Mesenchymal stem cell (in vitro differentiated cells and primary cell): ENCODE measurements around the gene TC2N. TPM values are rescaled to one million over a fixed set of nuclear protein-coding genes. Genes with fewer than 3 reads are reported as not detected.

Experiments
- DNase-seq: peaks from one replicate; pipeline ENCODE4 v3.0.0-alpha.2; 2013
- H2AFZ ChIP-seq: one replicate; pipeline ENCODE4 v1.6.1; 2013; ENCODE audit warnings: low read depth, mild to moderate bottlenecking, control low read depth, inconsistent platforms, low read length, moderate library complexity
- H2AK5ac ChIP-seq: 2 replicates; pipeline ENCODE4 v1.6.1; 2013; ENCODE audit warnings: low read length, moderate library complexity, mild to moderate bottlenecking, inconsistent platforms; ENCODE audit not compliant: severe bottlenecking
- H2BK120ac ChIP-seq: one replicate; pipeline ENCODE4 v1.6.1; 2013; ENCODE audit warnings: low read depth, mild to moderate bottlenecking, inconsistent platforms, low read length, moderate library complexity
- H2BK12ac ChIP-seq, 2 experiments: one replicate each; pipeline ENCODE4 v1.6.1; 2013; ENCODE audit warnings: inconsistent platforms in 2 of 2, low read length in 2 of 2, mild to moderate bottlenecking in 2 of 2, moderate library complexity in 2 of 2, control low read depth in 1 of 2
- H2BK15ac ChIP-seq: one replicate; pipeline ENCODE4 v1.6.1; 2013; ENCODE audit warnings: mild to moderate bottlenecking, low read depth, inconsistent platforms; ENCODE audit not compliant: poor library complexity, severe bottlenecking
- H2BK5ac ChIP-seq: 2 replicates; pipeline ENCODE4 v1.6.1; 2013; ENCODE audit warnings: low read depth, mild to moderate bottlenecking, low read length, control low read depth, inconsistent platforms; ENCODE audit not compliant: poor library complexity, severe bottlenecking
- H3K14ac ChIP-seq, 2 experiments: one replicate each; pipeline ENCODE4 v1.6.1; 2013; ENCODE audit warnings: inconsistent platforms in 2 of 2, low read length in 2 of 2, control low read depth in 1 of 2, mild to moderate bottlenecking in 1 of 2, moderate library complexity in 1 of 2
- H3K18ac ChIP-seq, 2 experiments: one replicate each; pipeline ENCODE4 v1.6.1; 2013; ENCODE audit warnings: inconsistent platforms in 2 of 2, low read length in 2 of 2, control low read depth in 1 of 2, low read depth in 1 of 2, mild to moderate bottlenecking in 1 of 2
- H3K23ac ChIP-seq, 2 experiments: one replicate each; pipeline ENCODE4 v1.6.1; 2013; ENCODE audit warnings: inconsistent platforms in 2 of 2, low read length in 2 of 2, mild to moderate bottlenecking in 2 of 2, moderate library complexity in 2 of 2, control low read depth in 1 of 2
- H3K27ac ChIP-seq: 2 replicates; pipeline ENCODE4 v1.5.1; 2013; ENCODE audit warnings: mild to moderate bottlenecking, moderate library complexity, low read length, control low read depth, inconsistent platforms; ENCODE audit not compliant: poor library complexity, severe bottlenecking
- H3K27me3 ChIP-seq, 2 experiments: 2 replicates each; pipeline versions ENCODE4 v1.6.1 to v1.7.0; 2013; ENCODE audit warnings: low read length in 2 of 2, mild to moderate bottlenecking in 2 of 2, moderate library complexity in 2 of 2, control low read depth in 1 of 2, inconsistent platforms in 1 of 2; ENCODE audit not compliant: control insufficient read depth in 1 of 2, insufficient read depth in 1 of 2
- H3K36me3 ChIP-seq, 2 experiments: 2 replicates each; pipeline versions ENCODE4 v1.6.1 to v1.7.0; 2013; ENCODE audit warnings: low read length in 2 of 2, control low read depth in 1 of 2, inconsistent platforms in 1 of 2, low read depth in 1 of 2, mild to moderate bottlenecking in 1 of 2; ENCODE audit not compliant: insufficient read depth in 2 of 2, control insufficient read depth in 1 of 2
- H3K4ac ChIP-seq, 2 experiments: one replicate each; pipeline ENCODE4 v1.6.1; 2013; ENCODE audit warnings: inconsistent platforms in 2 of 2, low read length in 2 of 2, mild to moderate bottlenecking in 2 of 2, moderate library complexity in 2 of 2, control low read depth in 1 of 2, low read depth in 1 of 2
- H3K4me1 ChIP-seq: 2 replicates; pipeline ENCODE4 v1.6.1; 2013; ENCODE audit warnings: low read depth, low read length, control low read depth; ENCODE audit not compliant: control insufficient read depth, insufficient read depth
- H3K4me2 ChIP-seq: 2 replicates; pipeline ENCODE4 v1.6.1; 2013; ENCODE audit warnings: low read length, mild to moderate bottlenecking, inconsistent platforms; ENCODE audit not compliant: poor library complexity, severe bottlenecking
- H3K4me3 ChIP-seq, 2 experiments: 2 replicates each; pipeline versions ENCODE4 v1.5.1 to v1.7.0; 2013; ENCODE audit warnings: low read length in 2 of 2, mild to moderate bottlenecking in 2 of 2, control low read depth in 1 of 2, low read depth in 1 of 2; ENCODE audit not compliant: insufficient read depth in 1 of 2
- H3K79me1 ChIP-seq: replicated peaks from 2 replicates; pipeline ENCODE4 v1.6.1; 2013; ENCODE audit warnings: mild to moderate bottlenecking, control low read depth, low read length, inconsistent platforms; ENCODE audit not compliant: poor library complexity, severe bottlenecking
- H3K9ac ChIP-seq: 2 replicates; pipeline ENCODE4 v1.7.0; 2013; ENCODE audit warnings: mild to moderate bottlenecking, low read length, moderate library complexity
- H3K9me3 ChIP-seq: 2 replicates; pipeline ENCODE4 v1.7.0; 2013; ENCODE audit warnings: mild to moderate bottlenecking, low read length; ENCODE audit not compliant: control insufficient read depth
- H4K8ac ChIP-seq: one replicate; pipeline ENCODE4 v1.6.1; 2013; ENCODE audit warnings: inconsistent platforms, mild to moderate bottlenecking, low read length, moderate library complexity
- H4K91ac ChIP-seq: one replicate; pipeline ENCODE4 v1.6.1; 2013; ENCODE audit warnings: mild to moderate bottlenecking, low read length, inconsistent platforms
- WGBS: methylation state at CpG from one replicate; pipeline ENCODE4 v1.1.7; 2013; ENCODE audit warnings: mixed read lengths; 5-methylcytosine and 5-hydroxymethylcytosine counted together
- polyA plus RNA-seq, 2 experiments: library from polyadenylated mRNA; stranded (reverse); fragments of 200-250 nt; gene quantifications; one replicate each; pipeline ENCODE4 v1.2.3, GENCODE V29; 2013

TC2N gene
- 0.07 TPM for polyA plus RNA-seq (2013, experiment 1 of 2)
- 0.05 TPM for polyA plus RNA-seq (2013, experiment 2 of 2)

- H3K4me3 ChIP-seq, result no peak within 1 kb of the TSS
Measured at GRCh38 chr14:91867316-91867988, at the start of gene TC2N. TC2N (minus strand) TSS chr14:91867536; CDS start chr14:91813769, 53,767 bp downstream.

DNA sequence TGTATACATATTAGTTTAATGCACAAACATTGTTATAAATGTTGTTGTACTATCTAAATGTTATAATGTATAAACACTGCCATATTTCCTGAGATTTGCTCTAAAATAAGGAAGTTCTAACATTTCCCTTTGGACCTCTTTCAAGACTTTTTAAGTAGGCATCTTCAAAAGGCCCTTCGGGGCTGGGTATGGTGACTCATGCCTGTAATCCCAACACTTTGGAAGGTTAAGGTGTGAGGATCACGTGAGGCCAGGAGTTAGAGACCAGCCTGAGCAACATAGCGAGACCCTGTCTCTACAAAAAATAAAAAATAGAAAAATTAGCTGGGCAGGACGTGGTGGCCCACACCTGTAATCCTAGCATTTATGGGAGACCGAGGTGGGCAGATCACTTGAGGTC is 44.7 kb upstream of the TC2N start:
- Histone ChIP-seq H2BK12ac (no peak overlapping the region), H3K4me2 (no peak overlapping the region), H3K14ac (no peak overlapping the region), H3K36me3 (peaks cover 0 to 4% of the 10 kb centered on the region in 2 experiments), H4K8ac (no peak overlapping the region), H2BK15ac (no peak overlapping the region), H3K9me3 (no peaks in the 10 kb centered on the region), H3K4ac (no peak overlapping the region), H2AFZ (no peak overlapping the region), H3K9ac (no peak overlapping the region), H3K4me3 (no peak overlapping the region), H3K18ac (no peak overlapping the region), H3K27ac (no peak overlapping the region), H3K23ac (no peak overlapping the region), H3K79me1 (no peaks in the 10 kb centered on the region), H2BK120ac (no peak overlapping the region), H2AK5ac (no peak overlapping the region), H4K91ac (no peak overlapping the region), H2BK5ac (no peak overlapping the region), H3K27me3 (peaks cover 0 to 5% of the 10 kb centered on the region in 2 experiments), H3K4me1 (no peaks in the 10 kb centered on the region)
- WGBS, result 79% methylated on average over 5 of the region's 5 CpGs
- no peak for DNase-seq

More at GRCh38 chr14:91867316-91867988, at the start of gene TC2N:
- Histone ChIP-seq H2AFZ (no peak within 1 kb of the TSS), H3K9ac (no peak within 1 kb of the TSS), H3K9me3 (no peaks in the 10 kb centered on the region), H3K36me3 (peaks cover 0 to 32% of the 10 kb centered on the region in 2 experiments), H3K4ac (no peak within 1 kb of the TSS), H3K14ac (no peak within 1 kb of the TSS), H4K91ac (no peak within 1 kb of the TSS), H3K4me2 (no peak within 1 kb of the TSS), H3K27me3 (peaks cover 0 to 36% of the 10 kb centered on the region in 2 experiments), H3K4me1 (peaks cover 5% of the 10 kb centered on the region), H2BK120ac (no peak within 1 kb of the TSS), H3K23ac (no peak within 1 kb of the TSS), H2BK12ac (no peak within 1 kb of the TSS), H2AK5ac (no peak within 1 kb of the TSS), H3K18ac (no peak within 1 kb of the TSS), H3K27ac (no peak within 1 kb of the TSS), H2BK5ac (no peak within 1 kb of the TSS), H3K79me1 (no peaks in the 10 kb centered on the region), H4K8ac (no peak within 1 kb of the TSS), H2BK15ac (no peak within 1 kb of the TSS)
- no peak for DNase-seq
- WGBS, result 85% methylated on average over 10 of the region's 10 CpGs

DNA sequence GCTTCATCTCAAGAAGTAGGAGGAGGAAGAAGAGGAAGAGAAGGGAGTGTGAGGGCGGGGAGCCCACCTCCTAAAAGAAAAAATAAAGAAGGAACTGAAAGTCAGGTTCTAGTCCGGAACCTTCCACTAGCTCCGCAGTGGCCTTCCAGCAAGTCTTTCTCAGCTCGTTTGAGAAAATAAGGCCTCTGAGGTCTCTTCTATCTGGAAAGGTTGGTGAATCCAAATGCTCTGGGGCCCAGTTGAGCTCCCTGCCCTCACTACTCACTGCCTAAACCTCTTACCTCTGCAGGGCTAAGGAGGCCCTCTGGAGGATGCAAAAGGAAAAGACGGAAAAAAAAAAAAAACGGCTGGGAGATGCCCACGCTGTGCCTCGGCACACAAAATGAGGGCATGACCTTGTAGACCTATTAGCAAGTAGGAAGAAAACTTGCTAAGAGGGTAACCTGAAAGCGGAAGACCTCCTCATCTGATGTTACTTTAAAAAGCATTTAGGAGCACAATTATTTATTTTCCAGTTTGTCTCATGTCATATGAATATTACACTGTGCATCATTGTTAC is 44.2 kb upstream of the TC2N start:
- Histone ChIP-seq H3K4ac (no peak overlapping the region), H4K91ac (no peak overlapping the region), H2BK120ac (no peak overlapping the region), H3K14ac (no peak overlapping the region), H3K9me3 (no peaks in the 10 kb centered on the region), H3K36me3 (peaks cover 0 to 5% of the 10 kb centered on the region in 2 experiments), H3K4me2 (no peak overlapping the region), H3K27me3 (peaks cover 0 to 5% of the 10 kb centered on the region in 2 experiments), H3K23ac (no peak overlapping the region), H4K8ac (no peak overlapping the region), H2BK5ac (no peak overlapping the region), H2BK12ac (no peak overlapping the region), H3K79me1 (no peaks in the 10 kb centered on the region), H2AK5ac (no peak overlapping the region), H3K9ac (peak overlapping the region; percentile 33), H2BK15ac (no peak overlapping the region), H3K18ac (no peak overlapping the region), H3K27ac (no peak overlapping the region), H3K4me3 (no peak overlapping the region), H2AFZ (no peak overlapping the region), H3K4me1 (no peaks in the 10 kb centered on the region)
- 49% methylated on average over 7 of the region's 9 CpGs for WGBS
- DNase-seq, result peak; percentile 44

GRCh38 chr14:91910196-91910595 is 42.9 kb upstream of the TC2N start:
- Histone ChIP-seq H3K9me3 (no peaks in the 10 kb centered on the region), H2BK12ac (no peak overlapping the region), H3K4ac (no peak overlapping the region), H4K91ac (no peak overlapping the region), H2AK5ac (no peak overlapping the region), H3K4me1 (no peaks in the 10 kb centered on the region), H3K9ac (no peak overlapping the region), H3K79me1 (no peaks in the 10 kb centered on the region), H3K27ac (no peak overlapping the region), H3K4me3 (no peak overlapping the region), H4K8ac (no peak overlapping the region), H3K27me3 (peaks cover 0 to 5% of the 10 kb centered on the region in 2 experiments), H3K36me3 (peaks cover 0 to 3% of the 10 kb centered on the region in 2 experiments), H2BK5ac (no peak overlapping the region), H2BK120ac (no peak overlapping the region), H2AFZ (no peak overlapping the region), H3K23ac (no peak overlapping the region), H2BK15ac (no peak overlapping the region), H3K14ac (no peak overlapping the region), H3K4me2 (no peak overlapping the region), H3K18ac (no peak overlapping the region)
- WGBS, result 95% methylated on average over 8 of the region's 9 CpGs
- DNase-seq, result no peak
